LNCaP clone FGC (cell line): ENCODE data around the gene TPST2.

Experiments
- DNase-seq: peaks from one replicate; pipeline ENCODE4 v3.0.0-alpha.2; 2011; ENCODE audit warnings: low read depth
- H3K4me3 ChIP-seq: 2 replicates; pipeline ENCODE4 v1.5.1; 2011; ENCODE audit warnings: mild to moderate bottlenecking, low read depth, low read length, control low read depth
- TF ChIP-seq, protein P1 (sequence below): IDR thresholded peaks from 2 replicates; pipeline ENCODE4 v1.5.1; 2012; ENCODE audit warnings: mild to moderate bottlenecking; ENCODE audit not compliant: control insufficient read depth, insufficient read depth; ENCODE audit errors: extremely low read depth

Gene TPST2

GRCh38 chr22:26588729-26589366 is 1.1 kb downstream of the TPST2 start:
- H3K4me3 ChIP-seq: peak overlapping the region; percentile 78
- TF ChIP-seq, protein P1, sequence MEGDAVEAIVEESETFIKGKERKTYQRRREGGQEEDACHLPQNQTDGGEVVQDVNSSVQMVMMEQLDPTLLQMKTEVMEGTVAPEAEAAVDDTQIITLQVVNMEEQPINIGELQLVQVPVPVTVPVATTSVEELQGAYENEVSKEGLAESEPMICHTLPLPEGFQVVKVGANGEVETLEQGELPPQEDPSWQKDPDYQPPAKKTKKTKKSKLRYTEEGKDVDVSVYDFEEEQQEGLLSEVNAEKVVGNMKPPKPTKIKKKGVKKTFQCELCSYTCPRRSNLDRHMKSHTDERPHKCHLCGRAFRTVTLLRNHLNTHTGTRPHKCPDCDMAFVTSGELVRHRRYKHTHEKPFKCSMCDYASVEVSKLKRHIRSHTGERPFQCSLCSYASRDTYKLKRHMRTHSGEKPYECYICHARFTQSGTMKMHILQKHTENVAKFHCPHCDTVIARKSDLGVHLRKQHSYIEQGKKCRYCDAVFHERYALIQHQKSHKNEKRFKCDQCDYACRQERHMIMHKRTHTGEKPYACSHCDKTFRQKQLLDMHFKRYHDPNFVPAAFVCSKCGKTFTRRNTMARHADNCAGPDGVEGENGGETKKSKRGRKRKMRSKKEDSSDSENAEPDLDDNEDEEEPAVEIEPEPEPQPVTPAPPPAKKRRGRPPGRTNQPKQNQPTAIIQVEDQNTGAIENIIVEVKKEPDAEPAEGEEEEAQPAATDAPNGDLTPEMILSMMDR: no peak
- DNase-seq: no peak

GRCh38 chr22:26587991-26588613 is 1.8 kb downstream of the TPST2 start:
- TF ChIP-seq, protein P1: no peak
- DNase-seq: no peak
- no peak overlapping the region for H3K4me3 ChIP-seq

DNA sequence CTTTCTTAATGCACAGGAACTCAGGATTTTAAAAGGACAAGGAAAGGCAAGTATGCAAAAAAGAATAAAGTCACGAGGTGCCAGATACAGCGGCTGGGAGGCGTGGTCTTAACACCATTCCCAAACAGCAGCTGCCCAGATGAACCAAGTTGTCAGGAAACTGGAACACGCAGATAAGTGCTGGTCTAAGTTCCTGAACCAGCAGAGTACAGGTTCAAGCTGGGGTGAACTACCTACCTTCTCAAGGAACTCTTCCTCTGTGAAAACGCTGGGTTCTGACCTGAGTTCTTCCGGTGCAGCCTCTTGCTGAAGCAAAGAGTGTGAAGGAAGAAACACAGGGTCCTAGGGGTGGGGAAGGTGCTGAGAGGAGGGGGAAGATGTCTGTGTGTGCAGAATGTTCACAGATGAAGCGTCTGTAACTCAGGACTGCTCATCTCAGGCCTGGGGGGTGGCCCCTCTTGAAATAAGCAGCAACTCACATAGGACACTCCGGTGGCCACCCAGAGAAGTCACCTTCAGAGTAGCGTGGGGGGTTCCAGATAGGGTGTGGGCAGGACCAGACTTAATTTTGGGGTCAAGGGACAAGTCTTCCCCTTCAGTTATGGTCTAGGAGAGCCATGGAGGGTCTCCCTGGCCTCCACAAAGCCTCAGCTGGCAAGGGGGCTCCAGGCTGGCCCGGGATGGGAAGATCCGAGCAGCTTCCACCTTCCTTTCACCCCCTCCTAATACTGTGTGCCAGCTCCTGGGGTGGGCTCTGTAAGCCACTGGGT is 3.2 kb downstream of the TPST2 start:
- DNase-seq: no peak
- no peak overlapping the region for H3K4me3 ChIP-seq
- TF ChIP-seq, protein P1: no peak

DNA sequence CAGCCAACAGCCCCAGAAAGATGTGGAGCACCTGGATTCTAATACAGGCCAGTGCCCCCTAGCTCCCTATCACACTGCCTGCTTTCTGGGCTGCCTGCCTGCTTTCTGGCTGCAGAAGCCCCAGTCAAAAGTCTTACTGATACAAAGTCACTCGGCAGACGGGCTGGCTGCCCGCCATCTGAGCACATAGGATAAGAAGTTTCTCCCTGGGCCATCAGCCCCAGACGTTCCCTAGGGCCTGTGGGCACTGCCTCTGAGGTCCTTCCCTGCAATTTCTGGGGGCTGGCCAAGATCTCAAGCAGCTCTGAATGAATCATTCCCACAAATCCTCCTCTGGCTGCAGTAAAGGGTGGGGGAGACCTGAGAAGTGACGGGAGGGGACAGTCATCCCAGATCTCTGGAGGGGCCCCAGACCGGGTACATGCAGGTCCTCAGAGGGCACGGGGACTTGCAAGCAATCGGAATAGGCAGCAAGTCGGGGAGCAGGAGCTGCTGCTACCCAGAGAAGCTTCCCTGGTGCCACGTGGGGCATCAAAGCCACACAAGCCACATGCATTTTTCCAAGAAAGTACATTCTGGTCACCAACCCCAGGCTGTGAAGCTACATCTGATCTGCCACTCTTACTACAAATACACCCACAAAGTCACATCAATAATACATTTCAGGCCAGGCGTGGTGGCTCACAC is 4.7 kb downstream of the TPST2 start:
- DNase-seq: no peak
- TF ChIP-seq, protein P1: no peak
- H3K4me3 ChIP-seq: no peak overlapping the region

GRCh38 chr22:26584010-26584409 is 5.9 kb downstream of the TPST2 start:
- TF ChIP-seq, protein P1: no peak
- no peak overlapping the region for H3K4me3 ChIP-seq
- DNase-seq: no peak

DNA sequence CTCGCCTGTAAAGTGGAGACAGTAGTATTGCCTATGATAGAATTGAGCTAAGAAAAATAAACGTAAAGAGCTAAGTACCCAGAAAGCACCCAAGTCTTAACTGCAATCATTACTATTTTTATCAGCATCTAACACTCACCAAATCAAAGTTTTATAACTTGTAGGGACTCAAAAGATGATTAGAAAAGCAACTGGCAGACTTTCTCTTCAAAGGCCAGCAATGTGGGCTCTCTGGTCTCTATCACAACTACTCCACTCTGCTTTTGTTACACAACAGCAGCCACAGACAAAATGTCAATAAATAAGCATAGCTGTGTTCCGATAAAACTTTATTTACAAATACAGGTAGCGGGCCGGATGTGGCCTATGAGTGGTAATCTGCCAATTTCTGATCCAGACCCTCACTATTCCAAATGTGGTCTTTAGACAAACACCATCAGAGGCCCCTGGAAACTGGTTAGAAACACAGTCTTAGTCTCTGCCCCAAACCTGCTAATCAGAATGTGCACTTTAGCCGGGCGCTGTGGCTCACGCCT is 8.2 kb downstream of the TPST2 start:
- TF ChIP-seq, protein P1: no peak
- no peak for DNase-seq

More for the DNA sequence above, 8.2 kb downstream of the TPST2 start:
- no peak overlapping the region for H3K4me3 ChIP-seq
